GF-D8 (cell line): ENCODE measurements around the gene EVI2A.
"Not testable (repeated sequence)": the region's sequence is repeated elsewhere in the genome, so short reads cannot be mapped to it uniquely, and the experiment has no call there.

ENCODE experiments used
- DNase-seq: peaks from one replicate; lab custom pipeline; 2025; lab: John Stamatoyannopoulos, UW

EVI2A gene

GRCh38 chr17:31321481-31321880 lies at the start of gene EVI2A:
TSS of gene EVI2A (minus strand) at chr17:31321622. CDS start at chr17:31319013, 2,609 bp downstream.
- DNase-seq = peak; percentile 78

GRCh38 chr17:31369266-31369665 lies 47.8 kb upstream of the EVI2A start:
- DNase-seq = no peak

- DNase-seq = no peak
Measured at GRCh38 chr17:31366088-31366487, 44.7 kb upstream of the EVI2A start.

GRCh38 chr17:31364012-31364411 lies 42.6 kb upstream of the EVI2A start:
- DNase-seq = no peak

- DNase-seq = no peak
Measured at GRCh38 chr17:31357839-31358394, 36.5 kb upstream of the EVI2A start.

- DNase-seq = no peak
Measured at GRCh38 chr17:31357091-31357490, 35.7 kb upstream of the EVI2A start.

- no peak for DNase-seq
Measured at GRCh38 chr17:31355935-31356334, 34.5 kb upstream of the EVI2A start.

- no peak for DNase-seq
Measured at GRCh38 chr17:31349454-31349853, 28.0 kb upstream of the EVI2A start.

- not testable (repeated sequence) for DNase-seq
Measured at GRCh38 chr17:31345191-31345747, 23.8 kb upstream of the EVI2A start.

GRCh38 chr17:31339906-31340661 lies 18.7 kb upstream of the EVI2A start:
- no peak for DNase-seq

GRCh38 chr17:31329221-31329620 lies 7.8 kb upstream of the EVI2A start:
- no peak for DNase-seq

- DNase-seq = no peak
Measured at GRCh38 chr17:31328160-31328535, 6.7 kb upstream of the EVI2A start.

- no peak for DNase-seq
Measured at GRCh38 chr17:31327534-31328159, 6.2 kb upstream of the EVI2A start.

- DNase-seq = no peak
Measured at GRCh38 chr17:31323551-31323950, 2.1 kb upstream of the EVI2A start.

- DNase-seq = no peak
Measured at GRCh38 chr17:31321966-31322365, 544 bp upstream of the EVI2A start.

- DNase-seq = no peak
Measured at GRCh38 chr17:31320791-31321190, 631 bp downstream of the EVI2A start.

- DNase-seq = no peak
Measured at GRCh38 chr17:31320241-31320640, 1.2 kb downstream of the EVI2A start.

- DNase-seq = peak; percentile 0
Measured at GRCh38 chr17:31318851-31319661, 2.4 kb downstream of the EVI2A start.

- DNase-seq = peak; percentile 19
Measured at GRCh38 chr17:31318298-31318801, 3.1 kb downstream of the EVI2A start.

- DNase-seq = no peak
Measured at GRCh38 chr17:31314782-31315100, 6.7 kb downstream of the EVI2A start.

- DNase-seq = peak; percentile 91
Measured at GRCh38 chr17:31313982-31314781, 7.2 kb downstream of the EVI2A start, which contains the start of gene EVI2B. TSS of gene EVI2B (minus strand) at chr17:31314054. CDS start at chr17:31305609, 8,445 bp downstream.
